ENCODE data around the gene MATN4.

MATN4 gene

GRCh38 chr20:45246109-45246508, 62.0 kb downstream of the MATN4 start:
- DNase-seq = no peak
